Endothelial cell (in vitro differentiated cells): ENCODE measurements around the gene LTA4H. TPM values are rescaled to one million over a fixed set of nuclear protein-coding genes. Genes with fewer than 3 reads are reported as not detected.
"Not testable (repeated sequence)": the region's sequence is repeated elsewhere in the genome, so short reads cannot be mapped to it uniquely, and the experiment has no call there.

Experiments used
- DNase-seq: peaks from one replicate; pipeline ENCODE4 v3.0.0; 2021; ENCODE audit warnings: low spot score
- H3K27ac Mint-ChIP-seq: one replicate; pipeline ENCODE4 v1.8.0; 2021; ENCODE audit warnings: mixed read lengths, inconsistent platforms; ENCODE audit not compliant: unreplicated experiment
- H3K27me3 Mint-ChIP-seq: one replicate; pipeline ENCODE4 v1.8.0; 2021; ENCODE audit warnings: mild to moderate bottlenecking, moderate library complexity, mixed read lengths, inconsistent platforms; ENCODE audit not compliant: unreplicated experiment
- H3K36me3 Mint-ChIP-seq: one replicate; pipeline ENCODE4 v1.8.0; 2021; ENCODE audit warnings: mild to moderate bottlenecking, low read depth, mixed read lengths, inconsistent platforms; ENCODE audit not compliant: unreplicated experiment
- H3K4me1 Mint-ChIP-seq: one replicate; pipeline ENCODE4 v1.8.0; 2021; ENCODE audit warnings: mild to moderate bottlenecking, mixed read lengths, inconsistent platforms; ENCODE audit not compliant: unreplicated experiment
- H3K4me3 Mint-ChIP-seq: one replicate; pipeline ENCODE4 v1.8.0; 2021; ENCODE audit warnings: mild to moderate bottlenecking, mixed read lengths, inconsistent platforms; ENCODE audit not compliant: unreplicated experiment
- H3K9me3 Mint-ChIP-seq: one replicate; pipeline ENCODE4 v1.8.0; 2021; ENCODE audit warnings: mixed read lengths, inconsistent platforms; ENCODE audit not compliant: unreplicated experiment
- total RNA-seq: library from RNA; stranded (reverse); fragmentation: NEBNext Ultra II Directional; extraction: Animal tissue kit (Norgen Biotek cat#: 25700); gene quantifications from one replicate; pipeline ENCODE4 v1.2.1, GENCODE V29; 2021; ENCODE audit not compliant: unreplicated experiment
- TF ChIP-seq, protein P1 (sequence below): fragments of 200-600 bp; sonication (generic); IDR thresholded peaks from one replicate; pipeline ENCODE4 v1.5.0; 2021; ENCODE audit warnings: antibody characterized with exemption; ENCODE audit not compliant: unreplicated experiment

Gene LTA4H
- total RNA-seq, 1 donor from 2014 or later: 86.5 TPM

DNA sequence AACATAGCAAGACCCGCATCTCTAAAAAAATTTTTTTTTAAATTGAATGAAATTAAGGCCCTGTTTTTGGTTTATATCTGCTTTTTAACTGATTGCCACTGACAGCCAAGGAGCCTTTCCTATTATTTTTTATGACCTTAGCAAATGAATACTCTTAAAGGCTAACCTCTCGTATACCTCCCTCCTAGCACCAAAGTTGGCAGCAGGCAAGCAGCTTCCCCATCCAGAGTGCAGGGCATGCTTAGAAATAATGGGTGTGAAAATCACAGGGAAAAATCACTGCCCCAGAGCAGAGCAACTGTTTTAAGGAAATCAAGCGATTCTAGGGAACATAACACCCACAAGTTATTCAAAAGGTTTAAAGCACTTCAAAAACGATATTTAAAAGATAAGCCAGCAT lies 59.9 kb downstream of the LTA4H start:
- Mint-ChIP-seq H3K4me3 (no peak overlapping the region), H3K27ac (no peak overlapping the region), H3K36me3 (peaks cover 3% of the 10 kb centered on the region), H3K4me1 (no peaks in the 10 kb centered on the region), H3K9me3 (no peaks in the 10 kb centered on the region), H3K27me3 (peaks cover 6% of the 10 kb centered on the region)
- TF ChIP-seq, protein P1, sequence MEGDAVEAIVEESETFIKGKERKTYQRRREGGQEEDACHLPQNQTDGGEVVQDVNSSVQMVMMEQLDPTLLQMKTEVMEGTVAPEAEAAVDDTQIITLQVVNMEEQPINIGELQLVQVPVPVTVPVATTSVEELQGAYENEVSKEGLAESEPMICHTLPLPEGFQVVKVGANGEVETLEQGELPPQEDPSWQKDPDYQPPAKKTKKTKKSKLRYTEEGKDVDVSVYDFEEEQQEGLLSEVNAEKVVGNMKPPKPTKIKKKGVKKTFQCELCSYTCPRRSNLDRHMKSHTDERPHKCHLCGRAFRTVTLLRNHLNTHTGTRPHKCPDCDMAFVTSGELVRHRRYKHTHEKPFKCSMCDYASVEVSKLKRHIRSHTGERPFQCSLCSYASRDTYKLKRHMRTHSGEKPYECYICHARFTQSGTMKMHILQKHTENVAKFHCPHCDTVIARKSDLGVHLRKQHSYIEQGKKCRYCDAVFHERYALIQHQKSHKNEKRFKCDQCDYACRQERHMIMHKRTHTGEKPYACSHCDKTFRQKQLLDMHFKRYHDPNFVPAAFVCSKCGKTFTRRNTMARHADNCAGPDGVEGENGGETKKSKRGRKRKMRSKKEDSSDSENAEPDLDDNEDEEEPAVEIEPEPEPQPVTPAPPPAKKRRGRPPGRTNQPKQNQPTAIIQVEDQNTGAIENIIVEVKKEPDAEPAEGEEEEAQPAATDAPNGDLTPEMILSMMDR: no peak
- DNase-seq: no peak

DNA sequence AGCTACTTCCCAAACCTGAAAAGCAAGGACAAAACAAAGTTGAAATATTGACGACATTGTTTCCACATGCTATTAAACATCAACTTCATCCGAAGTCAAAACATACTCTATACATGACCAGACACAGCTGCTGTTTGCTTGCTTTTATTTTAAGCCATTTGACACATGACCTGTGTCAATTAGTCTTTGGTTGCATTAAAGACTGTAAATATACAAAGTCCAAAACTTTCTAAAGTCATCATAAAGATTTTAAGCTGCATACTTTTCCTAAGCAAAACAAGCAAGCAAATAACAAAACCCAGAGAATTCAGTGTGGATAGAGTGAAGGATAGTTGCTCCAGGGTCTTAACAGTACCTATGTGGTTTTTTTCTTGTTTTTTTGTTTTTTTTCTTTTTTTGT lies 61.0 kb downstream of the LTA4H start:
- peaks cover 7% of the 10 kb centered on the region for H3K27me3 Mint-ChIP-seq
- DNase-seq: no peak
- no peak overlapping the region for H3K27ac Mint-ChIP-seq
- H3K9me3 Mint-ChIP-seq: no peaks in the 10 kb centered on the region
- TF ChIP-seq, protein P1: no peak
- H3K36me3 Mint-ChIP-seq: peaks cover 5% of the 10 kb centered on the region
- H3K4me3 Mint-ChIP-seq: no peak overlapping the region
- H3K4me1 Mint-ChIP-seq: no peaks in the 10 kb centered on the region

DNA sequence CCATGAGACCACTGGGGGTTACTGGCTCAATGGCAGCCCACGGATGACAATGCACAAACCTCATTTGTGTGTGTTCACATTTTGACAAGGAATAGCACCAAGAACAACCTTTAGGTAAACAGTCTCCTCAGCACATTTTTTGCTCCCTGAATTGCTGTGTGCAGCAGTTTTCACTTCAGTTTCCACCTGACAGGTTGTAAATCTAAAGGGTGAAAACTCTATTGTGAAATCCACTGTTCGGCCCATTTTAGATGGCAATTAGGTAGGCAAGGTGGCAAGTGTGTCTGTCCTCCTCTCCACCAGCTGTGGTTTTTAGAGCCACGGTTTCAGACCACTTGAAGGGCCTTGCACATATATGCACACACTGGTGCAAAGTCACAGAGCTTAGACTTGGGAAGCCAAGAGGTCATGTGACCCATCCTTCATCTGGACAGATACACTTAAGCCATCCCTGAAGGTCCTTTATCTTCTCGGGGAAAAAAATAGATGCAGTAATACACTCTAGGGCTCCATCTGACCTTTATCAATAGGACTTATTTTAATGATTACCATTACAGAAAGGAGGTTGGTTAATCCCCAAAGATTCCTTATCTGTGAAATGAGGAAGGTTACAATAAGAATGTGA lies 62.4 kb downstream of the LTA4H start:
- Mint-ChIP-seq H3K9me3 (no peaks in the 10 kb centered on the region), H3K4me3 (no peak overlapping the region), H3K36me3 (peaks cover 5% of the 10 kb centered on the region), H3K27me3 (peaks cover 7% of the 10 kb centered on the region), H3K27ac (no peak overlapping the region), H3K4me1 (no peaks in the 10 kb centered on the region)
- DNase-seq: no peak
- TF ChIP-seq, protein P1: no peak

DNA sequence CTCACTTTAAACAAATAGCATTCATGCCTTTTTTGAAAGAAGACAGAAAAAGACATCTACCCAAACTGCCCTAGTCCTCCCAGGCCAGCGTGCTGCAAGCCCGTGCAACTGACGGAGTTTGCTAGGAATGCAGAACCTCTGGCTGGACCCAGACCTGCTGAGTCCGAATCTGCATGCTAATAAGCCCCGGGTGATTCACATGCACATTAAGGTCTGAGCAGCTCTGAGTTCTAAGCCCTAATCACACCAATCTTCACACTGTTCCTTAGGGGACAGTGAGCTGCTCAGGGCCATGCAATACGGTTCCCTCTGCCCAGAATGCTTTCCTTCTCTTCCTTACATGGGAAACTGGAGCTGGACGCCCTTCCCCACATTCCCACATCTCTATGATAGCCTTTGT lies 64.5 kb downstream of the LTA4H start:
- Mint-ChIP-seq H3K27ac (peak overlapping the region; percentile 22), H3K4me1 (no peaks in the 10 kb centered on the region), H3K36me3 (peaks cover 5% of the 10 kb centered on the region), H3K27me3 (peaks cover 8% of the 10 kb centered on the region), H3K4me3 (no peak overlapping the region), H3K9me3 (no peaks in the 10 kb centered on the region)
- TF ChIP-seq, protein P1: no peak
- no peak for DNase-seq

DNA sequence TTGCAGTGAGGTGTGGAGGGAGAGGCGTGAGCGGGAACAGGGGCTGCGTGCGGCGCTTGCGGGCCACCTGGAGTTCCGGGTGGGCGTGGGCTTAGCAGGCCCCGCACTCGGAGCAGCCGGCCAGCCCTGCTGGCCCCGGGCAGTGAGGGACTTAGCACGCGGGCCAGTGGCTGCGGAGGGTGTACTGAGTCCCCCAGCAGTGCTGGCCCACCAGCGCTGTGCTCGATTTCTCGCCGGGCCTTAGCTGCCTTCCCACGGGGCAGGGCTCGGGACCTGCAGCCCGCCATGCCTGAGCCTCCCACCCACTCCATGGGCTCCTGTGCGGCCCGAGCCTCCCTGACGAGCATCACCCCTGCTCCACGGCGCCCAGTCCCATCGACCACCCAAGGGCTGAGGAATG lies 66.3 kb downstream of the LTA4H start:
- not testable (repeated sequence) for H3K4me1 Mint-ChIP-seq, H3K36me3 Mint-ChIP-seq, H3K27me3 Mint-ChIP-seq, H3K4me3 Mint-ChIP-seq, H3K9me3 Mint-ChIP-seq, H3K27ac Mint-ChIP-seq, DNase-seq
